HG02884 (cell line): ENCODE results near the gene CLIP3.

Experiments
- ATAC-seq: cut with Tn5 transposase; IDR thresholded peaks from one replicate; pipeline ENCODE4 v1.9.1; 2021; ENCODE audit warnings: mild to moderate bottlenecking, moderate library complexity; ENCODE audit not compliant: unreplicated experiment

Gene CLIP3

GRCh38 chr19:35978832-35979365 lies 53.8 kb downstream of the CLIP3 start:
- no peak for ATAC-seq

- ATAC-seq: no peak
These were observed 54.4 kb downstream of the CLIP3 start for GRCh38 chr19:35978271-35978670.

DNA sequence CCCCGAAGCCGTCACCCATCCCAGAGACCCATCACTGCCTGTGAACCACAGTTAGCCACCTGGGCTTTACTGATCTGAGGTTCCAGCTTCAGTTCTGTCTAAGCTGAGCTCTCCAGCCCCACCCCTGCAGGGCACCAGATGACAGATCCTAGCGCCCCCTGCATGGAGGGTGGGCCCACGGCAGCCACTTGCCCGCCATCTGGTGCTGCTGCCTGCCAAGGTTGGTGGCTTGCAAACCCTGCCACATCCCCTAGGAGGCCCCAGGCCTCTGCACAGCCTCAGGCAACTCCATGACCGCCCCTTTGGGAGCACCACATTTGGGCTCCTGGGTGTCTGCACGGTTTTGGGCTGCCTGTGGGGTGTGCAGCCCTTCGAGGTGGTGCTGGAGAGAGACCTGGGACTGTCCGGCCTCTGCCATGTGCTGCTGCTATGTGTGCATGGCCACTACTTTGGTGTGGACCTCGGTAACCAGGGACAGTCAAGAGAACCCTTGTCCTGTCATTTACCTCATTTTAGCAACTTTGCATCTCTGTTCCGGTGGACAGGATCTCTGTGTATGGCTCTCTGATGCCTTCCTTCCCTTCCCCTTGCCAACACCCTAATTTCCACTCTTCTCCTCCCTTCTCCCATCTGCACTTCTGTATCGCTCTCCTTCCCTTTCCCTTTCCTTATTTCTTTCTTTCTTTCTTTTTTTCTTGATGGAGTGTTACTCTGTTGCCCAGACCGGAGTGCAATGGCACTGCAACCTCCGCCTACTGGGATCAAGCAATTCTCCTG lies 55.0 kb downstream of the CLIP3 start:
- no peak for ATAC-seq

- ATAC-seq: no peak
These were observed 57.0 kb downstream of the CLIP3 start for GRCh38 chr19:35975608-35976214.

GRCh38 chr19:35973487-35973886 lies 59.2 kb downstream of the CLIP3 start:
- no peak for ATAC-seq

- ATAC-seq: no peak
These were observed 65.9 kb downstream of the CLIP3 start for GRCh38 chr19:35966771-35967170.
